ENCODE measurements around the gene LPP.

DNA sequence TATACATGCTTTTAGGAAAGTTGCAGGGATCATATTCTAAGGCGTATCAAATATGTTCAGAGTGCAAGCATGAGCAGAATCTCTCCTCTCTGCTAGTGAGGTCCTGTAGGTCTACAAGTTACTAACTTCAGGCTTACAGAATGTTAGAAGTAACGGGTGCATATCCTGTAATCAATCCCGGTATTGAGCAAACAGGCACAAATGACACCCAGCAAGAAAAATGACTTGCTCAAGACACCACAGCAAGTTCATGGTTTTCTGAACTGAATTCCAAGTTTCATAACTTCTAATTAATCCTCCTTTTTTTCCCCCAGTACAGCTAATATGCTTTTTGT lies 663.9 kb downstream of the LPP start:
- TF ChIP-seq, protein P1, sequence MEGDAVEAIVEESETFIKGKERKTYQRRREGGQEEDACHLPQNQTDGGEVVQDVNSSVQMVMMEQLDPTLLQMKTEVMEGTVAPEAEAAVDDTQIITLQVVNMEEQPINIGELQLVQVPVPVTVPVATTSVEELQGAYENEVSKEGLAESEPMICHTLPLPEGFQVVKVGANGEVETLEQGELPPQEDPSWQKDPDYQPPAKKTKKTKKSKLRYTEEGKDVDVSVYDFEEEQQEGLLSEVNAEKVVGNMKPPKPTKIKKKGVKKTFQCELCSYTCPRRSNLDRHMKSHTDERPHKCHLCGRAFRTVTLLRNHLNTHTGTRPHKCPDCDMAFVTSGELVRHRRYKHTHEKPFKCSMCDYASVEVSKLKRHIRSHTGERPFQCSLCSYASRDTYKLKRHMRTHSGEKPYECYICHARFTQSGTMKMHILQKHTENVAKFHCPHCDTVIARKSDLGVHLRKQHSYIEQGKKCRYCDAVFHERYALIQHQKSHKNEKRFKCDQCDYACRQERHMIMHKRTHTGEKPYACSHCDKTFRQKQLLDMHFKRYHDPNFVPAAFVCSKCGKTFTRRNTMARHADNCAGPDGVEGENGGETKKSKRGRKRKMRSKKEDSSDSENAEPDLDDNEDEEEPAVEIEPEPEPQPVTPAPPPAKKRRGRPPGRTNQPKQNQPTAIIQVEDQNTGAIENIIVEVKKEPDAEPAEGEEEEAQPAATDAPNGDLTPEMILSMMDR (IDR thresholded peaks at IDR 0.05; ENCODE audit: insufficient read depth, low read depth, low read length), result no peak
- no peak for TF ChIP-seq EZH2 (IDR thresholded peaks at IDR 0.05; ENCODE audit: insufficient read depth, low read length)
